Heart right ventricle (tissue), 16 donors: Measurements from ENCODE around the gene LEP. TPM values are rescaled to one million over a fixed set of nuclear protein-coding genes. Genes with fewer than 3 reads are reported as not detected.
A peak's percentile ranks its signal among the peaks of the same experiment; 100 is the strongest.

Experiments
- ATAC-seq, 8 donors: fragments of 200-7000 bp; cut with Tn5 transposase; one replicate each; pipeline ENCODE4 v1.9.1; 2020; ENCODE audit warnings: mild to moderate bottlenecking in 8 of 8, moderate library complexity in 8 of 8, moderate number of reproducible peaks in 1 of 8
- DNase-seq, 2 donors: peaks; one replicate each; pipeline ENCODE4 v3.0.0-alpha.2; 2020
- H3K27ac ChIP-seq, 10 donors: fragments of 200-600 bp; sonication (generic) in 2 of 10; one replicate each; pipeline versions ENCODE4 v1.5.0 to v1.8.0; 2020 to 2022; ENCODE audit warnings: mild to moderate bottlenecking in 3 of 10
- H3K27me3 ChIP-seq, 7 donors: fragments of 200-600 bp; one replicate each; pipeline ENCODE4 v1.8.0; 2021 to 2022; ENCODE audit warnings: mild to moderate bottlenecking in 2 of 7
- H3K36me3 ChIP-seq, 9 donors: fragments of 200-600 bp; sonication (generic) in 1 of 9; one replicate each; pipeline versions ENCODE4 v1.5.0 to v1.8.0; 2020 to 2022; ENCODE audit warnings: mild to moderate bottlenecking in 2 of 9
- H3K4me1 ChIP-seq, 9 donors: fragments of 200-600 bp; sonication (generic) in 1 of 9; one replicate each; pipeline versions ENCODE4 v1.5.0 to v1.8.0; 2020 to 2022; ENCODE audit warnings: mild to moderate bottlenecking in 4 of 9
- H3K4me3 ChIP-seq, 10 donors: fragments of 200-600 bp; sonication (generic) in 2 of 10; one replicate each; pipeline versions ENCODE4 v1.5.0 to v1.8.0; 2020 to 2022; ENCODE audit warnings: mild to moderate bottlenecking in 7 of 10, moderate library complexity in 2 of 10
- H3K9me3 ChIP-seq, 11 donors: fragments of 200-600 bp in 10 of 11; sonication (generic) in 2 of 11; one replicate each; pipeline versions ENCODE4 v1.5.0 to v1.8.0; 2013 to 2022; ENCODE audit warnings: mild to moderate bottlenecking in 2 of 11, control low read depth in 1 of 11, moderate library complexity in 1 of 11
- WGBS, 2 donors: extraction: QIAGEN DNeasy Blood & Tissue Kit; methylation state at CpG; one replicate each; pipeline ENCODE4 v1.1.7; 2013; ENCODE audit warnings: inconsistent platforms in 1 of 2; 5-methylcytosine and 5-hydroxymethylcytosine counted together
- intact Hi-C, 10 donors: fragments of 100-400 bp; cut with DNase I; formaldehyde crosslinking; loops; one replicate each; pipeline versions ENCODE4 v1.11.1 to v1.14.2; 2022
- polyA plus RNA-seq, 2 donors: library from polyadenylated mRNA; stranded (reverse); fragments of 200-250 nt; gene quantifications; one replicate each; pipeline ENCODE4 v1.2.3, GENCODE V29; 2013
- total RNA-seq, 10 donors: library from RNA; stranded (reverse); fragmentation: NEBNext Ultra II Directional in 3 of 10; extraction: Animal tissue kit (Norgen Biotek cat#: 25700) in 3 of 10; gene quantifications; one replicate each; pipeline versions ENCODE4 v1.2.1 to v1.2.4, GENCODE V29; 2021 to 2023
- TF ChIP-seq, protein P1 (sequence below), 9 donors: fragments of 200-600 bp; sonication (generic) in 2 of 9; IDR thresholded peaks; one replicate each; pipeline versions ENCODE4 v1.5.0 to v1.8.0; 2021 to 2022; ENCODE audit warnings: antibody characterized with exemption in 9 of 9, mild to moderate bottlenecking in 5 of 9, moderate library complexity in 1 of 9
- donor health status: Arrhythmogenic right ventricular cardiomyopathy.
- donor health status: ischemic (EF 13 %, LVEDD 7.1; RV severe dilation, severe dysfunction).
- donor health status: healthy with polysubstance abuse.
- donor health status: DM: no; HTN: yes; CAD: no.
- donor health status: DM: no; HTN: no; CAD: no.
- donor health status: ischemic (EF 25% LVEDD 6.9; RV normal size, moderate dysfunction).
- donor health status: ischemic (EF 25% LVEDD 5.7; RV mildly dilated, moderate dysfunction).
- donor health status: healthy.
- donor health status: DM: yes; HTN: yes; CAD: no.
- donor health status: Ischemic cardiomyopathy.
- donor health status: ischemic (EF 35%, LVEDD 5.7; RV mildly dilated, moderate dysfunction).
- donor health status: nonischemic (EF 11% LVEDD 7.7; RV severe dilation, severe dysfunction).
- donor health status: DM: yes; HTN: yes; CAD: no.
- donor health status: PGD.
- donor health status: ischemic (EF 29% LVEDD 5.4; RV normal size, mild dysfunction).
- donor health status: nonischemic (EF 23%, LVEDD 6.1; RV moderate dilation, normal function).

LEP gene
- total and polyA plus RNA-seq, 12 donors: 0.10 to 5.0 (median 0.52) TPM; not detected in 2

DNA sequence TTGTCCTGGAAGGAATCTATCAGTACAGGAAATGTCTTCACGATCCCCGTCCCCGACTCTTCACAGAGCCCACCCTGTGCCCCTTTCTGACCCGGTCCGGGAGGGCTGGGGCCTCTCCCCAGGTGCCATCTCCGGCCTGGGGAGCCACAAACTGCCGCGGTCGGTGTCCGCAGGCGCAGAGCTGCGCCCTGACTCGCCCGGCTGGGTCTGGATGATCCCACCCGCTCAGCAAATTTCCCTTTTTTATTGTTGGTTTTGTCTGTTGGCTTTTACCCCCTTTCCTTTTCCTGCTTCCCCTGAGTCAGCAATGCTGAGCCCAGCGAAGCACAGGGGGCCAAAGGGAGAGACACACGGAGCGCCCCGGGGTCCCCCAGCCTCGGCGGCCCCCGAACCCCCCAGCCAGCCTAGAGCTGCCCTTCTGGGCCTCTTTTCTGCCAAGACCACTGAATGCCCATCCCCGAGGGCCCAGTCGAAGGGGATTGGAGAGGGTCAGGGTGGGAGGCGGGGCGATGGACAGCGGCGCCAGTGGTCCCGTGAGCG lies 30.9 kb downstream of the LEP start:
- DNase-seq: no peak

DNA sequence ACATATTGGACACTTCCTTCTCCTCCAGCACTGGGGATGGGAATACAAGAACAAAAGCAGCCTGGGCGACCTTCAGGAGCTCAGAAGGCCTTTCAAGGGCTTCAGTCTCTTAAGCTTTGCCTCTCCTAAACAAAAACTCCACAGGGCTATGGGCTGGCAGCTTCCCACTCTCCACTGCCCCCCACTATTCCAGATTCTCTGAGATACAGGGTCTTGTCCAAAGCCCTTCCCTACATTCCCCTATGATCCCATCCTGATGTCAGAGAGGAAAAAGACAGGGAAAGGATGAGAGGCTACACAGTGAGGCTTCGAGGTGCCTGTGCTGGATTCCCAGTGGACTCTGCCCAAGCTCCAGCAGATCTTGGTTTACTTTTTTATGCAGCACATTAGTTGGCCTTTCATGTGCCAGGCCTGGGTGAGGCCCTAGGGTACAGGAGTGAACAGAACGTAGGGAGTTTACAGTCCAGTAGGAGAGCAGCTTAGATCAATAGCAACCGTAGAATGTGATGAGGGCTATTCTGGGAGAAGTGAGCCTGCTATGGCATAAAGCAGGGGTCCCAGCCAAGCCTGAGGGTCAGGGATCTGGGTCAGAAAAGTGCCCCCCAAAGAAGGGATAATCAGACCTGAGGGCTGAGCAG lies 33.3 kb downstream of the LEP start:
- Histone ChIP-seq H3K4me1 (peaks cover 0 to 19% (median 16%) of the 10 kb centered on the region in 9 donors), H3K27ac (no peak overlapping the region), H3K27me3 (peaks cover 5 to 36% (median 30%) of the 10 kb centered on the region in 7 donors), H3K4me3 (no peak overlapping the region), H3K9me3 (peaks cover 0 to 16% (median 0%) of the 10 kb centered on the region in 11 donors), H3K36me3 (no peaks in the 10 kb centered on the region)
- DNase-seq (no peak), ATAC-seq (no peak)
- TF ChIP-seq, protein P1, sequence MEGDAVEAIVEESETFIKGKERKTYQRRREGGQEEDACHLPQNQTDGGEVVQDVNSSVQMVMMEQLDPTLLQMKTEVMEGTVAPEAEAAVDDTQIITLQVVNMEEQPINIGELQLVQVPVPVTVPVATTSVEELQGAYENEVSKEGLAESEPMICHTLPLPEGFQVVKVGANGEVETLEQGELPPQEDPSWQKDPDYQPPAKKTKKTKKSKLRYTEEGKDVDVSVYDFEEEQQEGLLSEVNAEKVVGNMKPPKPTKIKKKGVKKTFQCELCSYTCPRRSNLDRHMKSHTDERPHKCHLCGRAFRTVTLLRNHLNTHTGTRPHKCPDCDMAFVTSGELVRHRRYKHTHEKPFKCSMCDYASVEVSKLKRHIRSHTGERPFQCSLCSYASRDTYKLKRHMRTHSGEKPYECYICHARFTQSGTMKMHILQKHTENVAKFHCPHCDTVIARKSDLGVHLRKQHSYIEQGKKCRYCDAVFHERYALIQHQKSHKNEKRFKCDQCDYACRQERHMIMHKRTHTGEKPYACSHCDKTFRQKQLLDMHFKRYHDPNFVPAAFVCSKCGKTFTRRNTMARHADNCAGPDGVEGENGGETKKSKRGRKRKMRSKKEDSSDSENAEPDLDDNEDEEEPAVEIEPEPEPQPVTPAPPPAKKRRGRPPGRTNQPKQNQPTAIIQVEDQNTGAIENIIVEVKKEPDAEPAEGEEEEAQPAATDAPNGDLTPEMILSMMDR (IDR thresholded peaks at IDR 0.05): no peak
- intact Hi-C loops: no loop called here
- 82 to 84% methylated on average over 4 of the region's 4 CpGs for WGBS, 2 donors

More for the DNA sequence above, 30.9 kb downstream of the LEP start:
- Histone ChIP-seq H3K4me3 (peak overlapping the region in 9 of 10 donors; percentile 24 to 55 (median 44)), H3K9me3 (no peaks in the 10 kb centered on the region), H3K27me3 (peaks cover 5 to 52% (median 50%) of the 10 kb centered on the region in 7 donors), H3K36me3 (no peaks in the 10 kb centered on the region), H3K27ac (no peak overlapping the region), H3K4me1 (peaks cover 3 to 25% (median 20%) of the 10 kb centered on the region in 9 donors)
- 8 to 13% methylated on average over 30 of the region's 30 CpGs for WGBS, 2 donors
- TF ChIP-seq, protein P1 (IDR thresholded peaks at IDR 0.05): no peak
- peak in 4 of 8 donors; percentile 11 to 25 (median 20) for ATAC-seq
- intact Hi-C loops: no loop called here

DNA sequence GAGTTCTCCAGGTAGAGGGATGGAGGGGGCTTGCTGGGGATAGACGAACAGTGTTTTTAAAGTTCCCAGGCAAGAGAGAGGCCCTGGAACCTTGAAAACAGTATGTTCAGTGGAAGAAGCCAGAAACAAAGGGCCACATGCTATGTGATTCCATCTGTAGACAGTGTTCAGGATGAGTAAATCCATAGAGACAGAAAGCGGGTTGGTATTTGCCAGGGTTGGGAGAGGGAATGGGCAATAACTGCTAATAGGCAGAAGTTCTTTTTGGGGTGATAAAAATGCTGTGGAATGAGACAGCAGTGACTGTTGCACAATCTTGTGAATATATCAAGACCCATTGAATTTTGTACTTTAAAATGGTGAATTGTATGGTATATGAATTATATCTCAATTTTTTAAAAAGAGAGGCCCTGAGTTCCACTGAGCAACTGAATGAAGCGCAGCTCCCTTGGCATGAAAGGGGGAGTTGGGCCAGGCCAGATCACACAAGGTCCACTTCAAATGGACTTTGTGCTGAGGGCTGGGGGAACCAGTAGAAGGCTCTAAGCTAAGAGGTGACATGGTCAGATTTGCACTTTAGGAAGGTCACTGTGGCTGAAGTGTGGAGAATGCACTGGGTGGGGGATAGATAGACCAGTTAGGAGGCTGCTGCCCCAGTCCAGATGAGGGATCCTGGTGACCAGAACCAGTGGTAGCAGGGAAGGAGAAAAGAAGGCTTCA lies 34.0 kb downstream of the LEP start:
- Histone ChIP-seq H3K27ac (no peak overlapping the region), H3K36me3 (no peaks in the 10 kb centered on the region), H3K4me3 (no peak overlapping the region), H3K4me1 (peaks cover 0 to 19% (median 16%) of the 10 kb centered on the region in 9 donors), H3K27me3 (peaks cover 5 to 30% (median 25%) of the 10 kb centered on the region in 7 donors), H3K9me3 (peaks cover 0 to 23% (median 7%) of the 10 kb centered on the region in 11 donors)
- 60 to 62% methylated on average over 3 of the region's 3 CpGs for WGBS, 2 donors
- intact Hi-C loops: no loop called here
- DNase-seq: no peak
- no peak for ATAC-seq
- TF ChIP-seq, protein P1 (IDR thresholded peaks at IDR 0.05): no peak

DNA sequence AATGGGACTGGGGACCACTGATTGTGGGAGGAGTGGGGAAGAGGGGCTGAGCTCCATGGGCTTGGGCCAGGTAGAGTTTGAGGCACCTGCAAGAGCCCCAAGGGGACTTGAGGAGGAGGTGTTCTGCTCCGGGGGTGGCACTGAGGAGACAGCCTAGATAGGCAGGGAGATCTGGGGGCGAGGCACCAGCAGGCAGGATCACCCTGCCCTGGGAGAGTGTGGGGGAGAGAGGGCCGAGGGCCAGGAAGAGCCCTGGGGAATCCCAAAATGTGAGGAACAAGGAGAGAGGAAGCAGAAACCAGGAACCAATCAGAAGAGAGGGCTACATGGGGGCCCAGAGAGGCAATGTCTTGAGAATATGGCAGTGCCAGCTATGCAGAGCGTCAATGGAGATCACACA lies 34.6 kb downstream of the LEP start:
- Histone ChIP-seq H3K27ac (no peak overlapping the region), H3K36me3 (no peaks in the 10 kb centered on the region), H3K27me3 (peaks cover 5 to 23% (median 18%) of the 10 kb centered on the region in 7 donors), H3K9me3 (peaks cover 0 to 29% (median 7%) of the 10 kb centered on the region in 11 donors), H3K4me1 (peaks cover 0 to 16% (median 15%) of the 10 kb centered on the region in 9 donors), H3K4me3 (no peak overlapping the region)
- intact Hi-C loops: no loop called here
- DNase-seq (no peak), ATAC-seq (peak in 1 of 8 donors; percentile 14)
- WGBS, 2 donors: 77 to 82% methylated on average over 4 of the region's 4 CpGs
- TF ChIP-seq, protein P1 (IDR thresholded peaks at IDR 0.05): no peak
